Stimulated activated CD4-positive, alpha-beta T cell treated with anti-CD3 and anti-CD28 coated beads, Interleukin-4, amount 100 ng/mL, for 1 hour (primary cell): ENCODE measurements around the gene TMEM263.
"Not testable (repeated sequence)": the region's sequence is repeated elsewhere in the genome, so short reads cannot be mapped to it uniquely, and the experiment has no call there.

ENCODE experiments used
- DNase-seq: peaks from one replicate; pipeline ENCODE4 v3.0.0-alpha.2; 2020

The TMEM263 gene

DNA sequence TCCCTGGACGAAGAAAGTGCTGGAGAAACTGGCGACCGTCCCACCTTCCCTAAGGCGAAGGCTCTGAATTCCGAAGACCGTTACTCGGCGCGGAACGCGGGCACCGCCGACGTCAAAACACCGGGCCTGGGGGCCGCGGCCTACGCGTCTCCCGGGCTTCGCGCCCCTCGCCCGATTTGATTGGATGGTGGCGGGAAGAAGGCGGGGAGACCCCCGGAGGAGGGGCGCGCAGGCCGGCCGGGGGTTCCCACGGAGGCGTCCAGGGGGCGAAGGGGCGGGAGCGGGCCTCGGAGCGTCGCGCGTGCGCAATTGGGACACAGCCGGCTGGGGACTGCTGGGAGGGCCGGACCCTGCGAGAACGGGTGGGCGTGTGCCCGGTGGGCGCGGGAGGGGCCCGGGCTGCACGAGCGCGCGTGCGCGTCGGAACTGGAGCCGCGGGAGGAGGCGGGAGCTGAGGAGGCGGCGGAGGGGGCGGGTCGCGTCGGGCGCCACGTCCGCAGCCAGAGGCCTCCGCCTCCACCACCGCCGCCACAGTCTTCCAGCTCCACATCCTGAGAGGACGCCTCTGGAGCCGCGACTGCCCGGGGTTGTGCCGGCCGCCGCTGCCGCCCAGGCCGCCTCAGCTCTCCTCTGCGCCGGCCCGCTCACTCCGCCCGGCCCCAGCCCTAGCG lies at the start of gene TMEM263:
Gene TMEM263, plus strand, starts transcription at position 531 of the 671 bp plus-strand sequence. CDS start 11,210 bp downstream, outside the sequence.
- DNase-seq = peak; percentile 89

DNA sequence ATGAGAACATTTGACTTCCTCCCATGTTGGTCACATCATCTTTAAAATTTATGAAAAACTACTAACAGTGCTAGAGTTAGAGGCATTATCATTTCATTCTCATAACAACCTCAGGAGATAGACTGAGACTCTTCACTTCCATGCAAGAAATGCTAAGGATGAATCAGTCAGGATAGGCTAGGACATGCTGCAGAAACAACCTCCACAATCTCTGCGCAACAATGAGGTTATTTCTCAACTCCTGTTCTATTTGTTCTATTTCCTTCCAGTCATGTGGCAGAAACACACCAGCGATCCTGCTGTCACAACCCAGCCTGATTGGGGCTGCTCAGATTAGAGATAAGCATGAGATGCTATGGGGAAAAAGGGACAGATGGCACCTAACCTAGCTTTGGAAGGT lies 49.0 kb upstream of the TMEM263 start:
- no peak for DNase-seq

DNA sequence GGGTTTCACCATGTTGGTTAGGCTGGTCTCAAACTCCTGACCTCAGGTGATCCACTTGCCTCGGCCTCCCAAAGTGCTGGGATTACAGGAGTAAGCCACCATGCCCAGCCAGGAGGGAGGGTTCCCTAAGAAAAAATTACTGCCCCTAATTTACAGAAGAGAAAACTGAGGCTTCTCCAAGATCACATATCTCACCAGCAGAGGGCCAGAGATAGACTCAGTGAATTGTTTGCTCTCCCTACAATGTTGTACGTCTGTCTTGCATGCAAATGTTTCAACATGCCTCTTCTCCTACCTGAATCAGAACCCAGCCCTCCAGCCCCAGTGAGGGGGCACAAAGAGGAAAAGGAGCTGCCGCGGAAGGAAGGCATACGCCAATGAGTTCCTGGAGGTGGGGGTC lies 48.3 kb upstream of the TMEM263 start:
- DNase-seq = no peak

DNA sequence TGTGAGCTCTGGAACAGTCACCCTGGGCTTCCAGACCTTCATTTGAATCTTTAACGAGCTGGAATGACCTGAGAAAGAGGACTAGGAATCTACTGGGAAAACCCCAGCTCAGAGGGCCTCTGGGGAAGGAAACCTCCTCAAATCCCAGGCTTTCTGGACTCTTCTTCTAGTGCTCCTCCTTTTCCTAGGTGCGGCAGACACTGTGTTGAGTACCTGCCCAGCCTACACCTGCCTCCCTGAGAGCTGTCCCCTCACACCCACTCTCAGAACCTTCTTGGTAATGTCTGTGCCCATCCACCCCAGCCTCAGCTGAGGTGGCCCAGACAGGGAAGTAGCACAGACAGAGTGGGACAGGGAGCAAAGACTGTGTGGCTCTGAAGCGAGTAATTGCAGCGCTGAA lies 47.9 kb upstream of the TMEM263 start:
- no peak for DNase-seq

DNA sequence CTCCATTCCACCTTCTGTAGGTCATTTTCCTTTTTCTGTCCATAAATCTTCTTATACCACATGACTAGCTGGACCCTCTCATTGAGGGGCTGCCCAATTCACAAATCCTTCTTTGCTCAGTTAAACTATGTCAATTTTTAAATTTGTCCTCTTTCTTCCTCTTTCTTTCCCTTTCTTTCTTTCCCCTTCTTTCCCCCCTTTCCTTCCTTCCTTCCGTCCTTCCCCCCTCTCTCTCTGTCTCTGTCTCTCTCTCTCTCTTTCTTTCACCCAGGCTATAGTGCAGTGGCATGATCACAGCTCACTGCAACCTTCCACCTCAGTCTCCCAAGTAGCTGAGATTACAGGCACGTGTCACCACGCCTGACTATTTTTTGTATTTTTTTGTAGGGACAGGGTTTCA lies 47.1 kb upstream of the TMEM263 start:
- DNase-seq = no peak

DNA sequence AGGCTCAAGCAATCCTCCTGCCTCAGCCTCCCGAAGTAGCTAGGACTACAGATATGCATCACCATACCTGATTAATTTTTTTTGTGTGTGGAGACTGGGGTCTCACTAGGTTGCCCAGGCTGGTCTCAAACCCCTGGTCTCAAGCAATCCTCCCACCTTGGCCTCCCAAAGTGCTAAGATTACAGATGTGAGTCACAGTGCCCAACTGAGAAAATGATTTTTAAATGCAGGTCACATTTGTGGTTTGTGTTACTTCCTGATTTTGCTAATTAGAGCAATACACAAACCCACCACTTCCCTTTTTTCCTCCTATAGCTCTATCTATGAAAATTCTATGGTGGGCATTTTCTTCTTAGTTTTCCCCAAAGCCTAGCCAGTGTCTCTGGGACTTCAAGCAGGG lies 45.5 kb upstream of the TMEM263 start:
- DNase-seq = no peak

DNA sequence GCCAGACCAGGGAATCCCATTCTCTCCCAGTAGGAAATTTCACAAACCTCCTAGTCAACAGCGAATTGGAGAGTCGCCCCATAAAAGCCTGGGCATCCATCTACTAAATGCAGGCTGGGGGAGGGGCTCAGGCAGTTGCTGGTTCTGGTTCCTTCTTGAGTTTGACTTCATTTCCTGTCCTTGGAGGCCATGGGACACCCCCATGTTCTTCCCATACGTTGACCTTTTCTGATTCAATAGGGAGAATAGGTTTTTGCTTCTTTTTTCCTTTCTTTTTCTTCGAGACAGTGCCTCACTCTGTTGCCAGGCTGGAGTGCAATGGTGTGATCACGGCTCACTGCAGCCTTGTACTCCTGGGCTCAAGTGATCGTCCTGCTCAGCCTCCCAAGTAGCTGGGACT lies 44.1 kb upstream of the TMEM263 start:
- no peak for DNase-seq

DNA sequence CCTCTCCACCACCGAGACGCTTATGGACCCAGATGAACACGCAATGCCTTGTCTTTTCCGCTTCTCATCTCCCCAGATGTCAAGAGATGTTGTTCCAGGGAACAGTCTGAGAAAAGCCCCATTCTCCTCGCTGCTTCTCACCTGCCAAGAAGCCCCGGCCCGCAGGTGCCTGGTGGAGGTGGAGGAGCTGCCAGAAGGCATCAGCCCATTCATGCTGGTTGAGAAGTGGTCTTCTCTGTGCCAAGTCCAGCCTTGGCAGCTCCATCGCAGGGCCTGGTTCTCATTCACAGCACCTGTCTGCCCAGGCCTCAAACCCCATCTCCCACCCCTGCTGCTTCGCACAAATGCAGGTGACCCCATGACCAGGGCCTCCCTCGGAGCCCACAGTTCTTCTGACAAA lies 42.3 kb upstream of the TMEM263 start:
- no peak for DNase-seq

DNA sequence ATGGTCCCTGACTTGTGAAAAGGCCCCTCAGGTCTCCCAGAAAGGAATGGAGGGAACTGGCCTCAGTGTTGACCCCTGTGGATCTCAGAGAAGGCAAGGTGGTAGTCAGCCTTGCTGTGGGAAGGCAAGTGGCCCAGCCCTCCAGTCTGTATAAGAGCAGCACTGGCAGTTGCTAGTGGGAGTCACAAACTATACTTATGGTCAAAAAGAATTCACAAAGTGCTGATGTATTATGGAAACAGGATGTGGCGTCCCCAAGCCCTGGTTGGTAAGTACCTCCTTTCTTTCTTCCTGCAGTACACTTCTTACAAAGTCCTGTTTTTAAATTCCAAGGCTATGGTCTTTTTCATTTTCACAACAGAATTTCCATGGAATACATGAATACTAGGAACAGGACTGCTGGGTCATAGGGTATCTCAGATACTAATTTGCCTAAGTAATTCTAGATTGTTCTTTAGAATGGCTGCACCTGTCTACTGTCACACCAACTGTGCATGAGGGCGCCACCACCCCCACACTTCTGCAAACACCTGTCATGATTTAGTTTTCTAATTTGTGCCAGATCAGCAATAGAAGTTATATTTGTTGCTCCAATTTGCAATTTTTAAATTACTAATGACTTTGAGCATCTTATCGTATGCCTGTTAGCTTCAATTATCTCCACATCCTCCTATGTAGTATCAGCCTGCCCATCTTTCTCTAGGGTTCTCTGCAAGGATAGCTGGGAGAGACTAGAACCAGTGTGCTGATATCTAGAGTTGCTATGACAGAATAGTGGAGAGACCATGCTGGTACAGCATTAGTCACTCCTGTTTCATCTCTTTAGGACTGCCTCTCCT lies 40.7 kb upstream of the TMEM263 start:
- DNase-seq = no peak

DNA sequence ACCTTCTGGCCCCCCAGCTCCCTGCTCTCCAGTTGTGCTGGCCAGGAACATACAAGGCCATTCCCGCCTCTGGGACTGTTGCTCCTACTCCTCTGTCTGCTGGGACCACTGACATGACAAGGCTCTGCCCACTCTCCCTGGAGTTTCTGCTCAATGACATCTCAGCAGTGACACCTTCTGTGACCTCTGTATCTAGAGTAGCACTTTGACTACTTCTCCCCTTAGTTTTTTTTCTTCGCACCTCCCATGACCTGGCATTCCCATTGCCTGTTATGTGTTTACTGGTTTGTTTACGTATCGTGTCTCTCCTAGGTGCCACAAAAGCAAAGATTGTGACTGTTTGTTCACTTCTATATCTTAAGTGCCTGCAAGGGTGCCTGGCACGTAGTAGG lies 40.1 kb upstream of the TMEM263 start:
- no peak for DNase-seq

DNA sequence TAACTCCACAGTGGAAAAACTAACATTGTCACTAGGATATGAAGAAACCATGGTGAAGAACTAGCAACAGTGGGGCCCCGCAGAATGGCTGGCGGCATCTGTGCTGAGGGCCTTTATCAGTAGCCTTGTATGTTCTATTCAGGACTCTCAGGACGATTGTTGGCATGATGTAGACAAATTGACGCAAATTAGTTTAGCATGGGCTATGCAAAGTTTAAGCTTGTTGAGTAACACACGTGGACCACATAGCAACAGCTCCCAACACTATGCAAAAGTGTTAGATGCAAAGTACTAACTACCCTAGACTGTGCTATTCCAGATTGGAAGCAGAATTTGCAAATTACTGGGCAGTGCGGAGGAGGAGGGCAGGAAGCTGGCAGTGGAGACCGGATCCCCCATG lies 38.2 kb upstream of the TMEM263 start:
- DNase-seq = no peak

DNA sequence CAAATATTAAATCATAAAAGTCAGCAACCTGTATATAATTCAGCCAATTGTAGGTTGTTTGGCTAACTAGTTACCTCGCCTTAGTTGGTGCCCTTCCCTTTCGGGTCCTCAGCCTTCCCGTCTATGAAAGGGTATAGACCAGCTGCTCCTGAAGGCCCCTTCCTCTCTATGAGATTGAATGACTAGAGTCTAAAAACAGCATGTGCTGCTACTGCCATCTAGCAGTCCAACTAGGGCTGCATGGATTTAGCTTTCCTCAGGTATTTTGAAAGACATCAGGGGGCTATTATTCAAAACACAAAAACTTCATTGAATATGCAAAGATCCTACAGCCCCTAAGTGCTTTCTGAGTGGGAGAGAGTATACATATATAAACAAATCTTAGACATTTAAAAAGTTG lies 37.0 kb upstream of the TMEM263 start:
- no peak for DNase-seq

DNA sequence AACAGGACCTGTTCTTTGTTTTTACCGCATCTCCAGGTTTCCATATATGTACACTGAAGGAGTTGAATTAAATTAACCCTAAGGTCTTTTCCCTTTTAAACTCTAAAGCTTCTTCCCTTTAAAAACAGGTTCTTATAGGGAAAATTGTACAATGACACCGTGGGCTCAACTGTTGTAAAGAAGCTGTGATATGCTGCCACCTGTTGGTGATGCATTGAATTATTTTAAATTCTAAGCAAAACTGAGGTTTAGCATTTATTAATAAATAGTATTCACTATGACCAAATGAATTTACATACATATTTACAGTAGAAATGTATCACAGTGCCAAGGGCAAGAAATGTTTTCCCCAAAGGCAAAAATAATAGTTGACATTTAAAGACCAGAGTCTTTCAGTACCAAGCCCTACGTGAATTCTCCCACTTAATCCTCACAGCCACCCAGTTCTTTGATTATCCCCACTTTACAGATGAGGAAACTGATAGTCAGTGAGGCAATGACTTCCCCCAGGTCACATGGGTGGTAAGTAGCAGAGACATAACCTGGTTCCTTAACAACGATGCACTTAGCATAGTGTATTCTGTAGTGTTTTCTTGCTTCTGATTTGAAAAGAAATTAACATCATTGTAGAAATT lies 35.7 kb upstream of the TMEM263 start:
- no peak for DNase-seq

DNA sequence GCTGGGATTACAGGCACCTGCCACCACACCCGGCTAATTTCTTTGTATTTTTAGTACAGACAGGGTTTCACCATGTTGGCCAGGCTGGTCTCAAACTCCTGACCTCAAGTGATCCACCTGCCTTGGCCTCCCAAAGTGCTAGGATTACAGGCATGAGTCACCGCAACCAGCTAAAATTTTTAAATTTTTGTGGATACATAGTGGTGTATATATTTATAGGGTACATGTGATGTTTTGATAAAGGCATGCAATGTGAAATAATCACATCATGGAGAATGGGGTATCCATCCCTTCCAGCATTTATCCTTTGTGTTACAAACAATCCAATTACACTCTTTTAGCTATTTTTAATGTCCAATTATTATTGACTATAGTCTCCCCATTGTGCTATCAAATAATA lies 33.7 kb upstream of the TMEM263 start:
- not testable (repeated sequence) for DNase-seq

DNA sequence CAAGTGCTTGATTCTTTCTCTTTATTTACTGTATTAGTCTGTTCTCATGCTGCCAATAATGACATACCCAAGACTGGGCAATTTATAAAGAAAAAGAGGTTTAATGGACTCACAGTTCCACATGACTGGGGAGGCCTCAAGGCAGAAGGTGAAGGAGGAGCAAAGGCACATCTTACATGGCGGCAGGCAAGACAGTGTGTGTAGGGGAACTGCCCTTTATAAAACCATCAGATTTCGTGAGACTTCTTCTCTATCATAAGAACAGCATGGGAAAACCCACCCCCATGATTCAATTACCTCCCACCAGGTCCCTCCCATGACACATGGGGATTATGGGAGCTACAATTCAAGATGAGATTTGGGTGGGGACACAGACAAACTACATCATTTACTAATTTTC lies 32.1 kb upstream of the TMEM263 start:
- not testable (repeated sequence) for DNase-seq

DNA sequence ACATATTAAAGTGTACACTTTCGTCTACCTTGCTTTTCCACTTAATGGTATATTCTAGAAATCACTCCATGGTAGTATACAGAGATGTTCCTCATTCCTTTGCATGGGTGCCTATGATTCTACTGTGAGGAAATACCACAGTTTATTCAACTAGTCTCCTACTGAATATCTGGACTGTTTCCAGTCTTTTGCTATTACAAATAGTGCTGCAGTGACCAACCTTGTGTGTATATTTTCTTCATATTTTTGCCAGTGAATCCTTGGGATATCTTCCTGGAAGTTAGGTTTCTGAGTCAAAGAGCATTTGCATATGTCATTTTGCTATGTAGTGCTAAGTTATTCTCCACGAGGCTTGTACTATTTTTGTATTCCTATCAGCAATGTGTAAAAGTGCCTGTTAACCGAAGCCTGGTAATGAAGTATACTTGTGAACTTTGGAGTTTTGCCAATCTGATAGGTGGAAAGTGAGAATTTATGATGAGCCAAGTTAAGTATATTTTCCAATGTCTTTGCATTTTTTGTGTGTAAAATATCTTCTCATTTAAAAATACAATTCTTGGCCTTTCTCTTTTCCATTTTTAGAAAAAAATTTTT lies 31.3 kb upstream of the TMEM263 start:
- no peak for DNase-seq

DNA sequence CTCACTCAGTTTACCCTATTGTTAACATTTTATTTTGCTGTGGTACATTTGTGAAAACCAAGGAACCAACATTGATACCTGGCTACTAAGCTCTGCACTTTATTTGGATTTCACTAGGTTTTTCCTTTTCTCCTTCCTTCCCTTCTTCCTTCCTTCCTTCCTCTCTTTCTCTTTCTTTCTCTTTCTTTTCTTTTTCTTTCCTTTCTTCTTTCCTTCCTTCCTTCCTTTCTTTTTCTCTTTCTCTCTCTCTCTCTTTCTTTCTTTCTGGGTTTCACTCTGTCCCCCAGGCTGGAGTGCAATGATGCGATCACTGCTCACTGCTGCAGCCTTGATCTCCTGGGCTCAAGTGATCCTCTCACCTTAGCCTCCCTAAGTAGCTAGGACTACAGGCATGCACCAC lies 29.1 kb upstream of the TMEM263 start:
- no peak for DNase-seq

DNA sequence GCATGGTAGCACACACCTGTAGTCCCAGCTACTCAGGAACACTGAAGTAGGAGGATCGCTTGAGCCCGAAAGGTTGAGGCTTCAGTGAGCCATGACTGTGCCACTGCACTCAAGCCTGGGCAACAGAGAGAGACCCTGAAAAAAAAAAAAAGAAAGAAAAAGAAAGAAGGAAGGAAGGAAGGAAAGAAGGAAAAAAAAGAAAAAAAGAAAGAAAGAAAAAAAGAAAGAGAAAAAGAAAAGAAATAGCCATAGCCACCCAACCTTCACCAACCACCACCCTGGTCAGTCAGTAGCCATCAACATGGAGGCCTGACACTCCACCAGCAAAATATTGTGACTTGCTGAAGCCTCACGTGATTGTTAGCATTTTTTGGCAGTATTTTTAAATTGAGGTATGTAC lies 21.4 kb upstream of the TMEM263 start:
- no peak for DNase-seq

DNA sequence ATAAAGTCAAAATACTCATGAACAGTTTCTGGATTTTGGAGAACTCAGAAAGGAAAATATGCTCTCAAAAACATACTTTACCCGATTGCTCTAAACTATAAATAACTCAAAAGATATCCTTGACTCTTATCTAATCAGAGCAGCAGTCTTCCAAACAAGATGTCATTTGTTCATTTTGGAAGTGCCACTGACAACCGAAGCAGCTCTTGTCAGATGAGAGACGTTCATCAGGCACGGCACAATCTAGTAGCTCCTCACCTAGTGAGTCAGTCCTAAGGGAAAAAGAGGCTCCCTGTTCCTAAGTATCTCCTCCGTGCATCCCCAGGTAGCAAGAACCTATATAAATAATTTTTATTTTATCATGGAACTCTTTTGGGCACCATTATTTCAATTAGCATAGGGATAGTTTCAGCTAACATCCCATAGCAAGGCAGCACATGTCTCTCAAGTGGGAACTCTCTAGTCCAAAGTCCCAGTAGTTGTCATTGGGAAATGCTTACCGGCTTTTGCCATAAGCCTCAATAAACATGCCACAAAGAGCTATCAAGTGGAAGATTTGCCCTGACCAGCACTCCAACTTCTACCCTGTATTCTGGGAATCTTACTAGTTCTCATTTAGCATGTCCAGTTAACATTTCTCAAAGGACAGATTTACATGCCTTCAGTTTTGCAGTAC lies 14.1 kb upstream of the TMEM263 start:
- DNase-seq = no peak

DNA sequence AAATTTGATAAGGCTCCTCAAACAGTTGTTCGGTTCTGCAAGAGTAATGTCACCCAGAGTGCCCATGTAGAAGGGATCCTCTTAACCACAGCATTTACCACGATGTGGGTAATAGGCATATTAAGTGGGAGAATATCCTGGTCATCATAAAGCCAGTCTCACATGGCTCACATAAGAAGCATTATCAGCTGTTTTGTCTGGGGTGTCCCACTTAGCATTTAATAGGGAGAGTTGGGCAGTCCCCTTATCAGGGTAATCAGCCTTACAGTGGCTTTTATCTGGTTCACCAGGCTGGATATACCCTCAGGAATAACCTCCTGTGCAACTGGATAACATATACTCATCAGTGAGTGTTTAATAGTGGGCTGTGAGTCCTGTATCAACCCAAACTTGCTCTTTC lies 12.9 kb upstream of the TMEM263 start:
- no peak for DNase-seq

DNA sequence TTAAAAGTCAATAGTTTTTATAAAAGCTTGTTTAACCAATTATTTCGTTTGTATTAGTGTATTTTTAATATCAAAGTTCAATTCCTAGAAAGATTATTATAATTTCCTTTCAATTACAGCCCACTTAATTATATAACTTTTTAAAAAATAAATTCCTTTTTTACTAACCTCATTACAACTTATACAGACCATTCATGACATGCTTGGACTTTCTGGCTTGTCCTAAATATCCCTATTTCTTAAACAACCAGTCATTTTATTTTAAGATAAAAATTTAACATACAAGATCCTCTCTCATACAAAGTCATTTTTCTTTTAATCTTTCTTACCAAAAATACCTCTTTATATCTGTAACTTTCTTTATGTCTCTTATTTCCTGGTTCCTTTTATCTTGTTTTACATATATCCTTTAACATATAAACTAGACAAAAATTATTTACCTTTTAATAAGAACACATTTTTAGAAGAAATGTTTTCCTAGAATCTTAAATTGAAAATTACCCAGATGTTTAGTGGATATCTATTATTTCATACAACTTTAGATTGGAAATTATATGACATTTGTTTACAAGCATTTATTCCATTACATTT lies 10.4 kb upstream of the TMEM263 start:
- DNase-seq = no peak

DNA sequence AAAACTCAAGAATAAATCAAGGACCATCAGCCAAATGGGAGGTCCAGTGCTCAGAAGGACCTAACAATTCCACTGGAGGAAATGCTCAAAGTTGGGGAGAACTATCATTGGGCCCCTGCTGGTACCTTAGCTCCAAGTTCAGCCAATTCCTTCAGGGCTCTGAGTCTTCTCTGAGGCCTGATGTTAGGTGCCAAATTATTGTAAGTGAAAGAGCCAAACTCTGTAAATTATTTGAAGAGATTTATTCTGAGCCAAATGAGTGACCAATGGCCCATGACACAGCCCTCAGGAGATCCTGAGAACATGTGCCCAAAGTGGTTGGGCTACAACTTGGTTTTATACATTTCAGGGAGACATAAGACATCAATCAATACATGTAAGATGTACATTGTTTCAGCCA lies 8.2 kb upstream of the TMEM263 start:
- DNase-seq = no peak

DNA sequence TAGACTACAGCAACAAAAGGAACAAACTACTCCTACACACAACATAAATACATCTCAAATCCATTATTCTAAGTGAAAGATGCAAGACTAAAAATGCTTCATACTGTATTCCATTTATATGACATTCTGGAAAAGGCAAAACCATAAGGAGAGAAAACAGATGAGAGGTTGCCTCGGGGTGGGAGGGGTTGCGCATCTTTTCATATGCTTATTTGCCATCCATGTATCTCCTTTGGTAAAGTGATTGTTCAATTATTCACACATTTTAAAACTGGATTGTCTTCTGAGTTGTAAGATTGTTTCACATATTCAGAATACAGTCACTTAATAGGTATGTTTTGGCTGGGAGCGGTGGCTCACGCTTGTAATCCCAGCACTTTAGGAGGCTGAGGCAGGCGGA lies 5.1 kb upstream of the TMEM263 start:
- no peak for DNase-seq
